Activated naive CD4-positive, alpha-beta T cell treated with Interleukin-2 at 50 U/mL for 16 hours (primary cell): ENCODE results near the gene DOK6.
"Not testable (repeated sequence)": the region's sequence is repeated elsewhere in the genome, so short reads cannot be mapped to it uniquely, and the experiment has no call there.

Experiments
- DNase-seq: peaks from one replicate; pipeline ENCODE4 v3.0.0-alpha.2; 2020

DOK6 gene

GRCh38 chr18:69834980-69835379, 434.3 kb downstream of the DOK6 start:
- not testable (repeated sequence) for DNase-seq

GRCh38 chr18:69838003-69838402, 437.3 kb downstream of the DOK6 start:
- DNase-seq, result no peak

- DNase-seq, result no peak
Measured at GRCh38 chr18:69838620-69839411, 438.1 kb downstream of the DOK6 start.

- DNase-seq, result no peak
Measured at GRCh38 chr18:69839497-69839896, 438.8 kb downstream of the DOK6 start.

- no peak for DNase-seq
Measured at GRCh38 chr18:69840001-69840400, 439.3 kb downstream of the DOK6 start.

GRCh38 chr18:69840445-69840844, 439.8 kb downstream of the DOK6 start:
- no peak for DNase-seq

GRCh38 chr18:69841117-69841516, 440.4 kb downstream of the DOK6 start:
- DNase-seq, result no peak

- DNase-seq, result no peak
Measured at GRCh38 chr18:69843015-69843414, 442.3 kb downstream of the DOK6 start.

GRCh38 chr18:69844656-69845055, 444.0 kb downstream of the DOK6 start:
- DNase-seq, result no peak

GRCh38 chr18:69845593-69846506, 445.2 kb downstream of the DOK6 start:
- DNase-seq, result no peak

GRCh38 chr18:69853051-69853450, 452.4 kb downstream of the DOK6 start:
- DNase-seq, result no peak

GRCh38 chr18:69854455-69854854, 453.8 kb downstream of the DOK6 start:
- no peak for DNase-seq

- no peak for DNase-seq
Measured at GRCh38 chr18:69858897-69859296, 458.2 kb downstream of the DOK6 start.

GRCh38 chr18:69864802-69865201, 464.1 kb downstream of the DOK6 start:
- DNase-seq, result not testable (repeated sequence)

GRCh38 chr18:69865776-69866175, 465.1 kb downstream of the DOK6 start:
- DNase-seq, result no peak

GRCh38 chr18:69866212-69866611, 465.5 kb downstream of the DOK6 start:
- no peak for DNase-seq

- no peak for DNase-seq
Measured at GRCh38 chr18:69870736-69871135, 470.0 kb downstream of the DOK6 start.

GRCh38 chr18:69871363-69871762, 470.7 kb downstream of the DOK6 start:
- DNase-seq, result no peak

- DNase-seq, result no peak
Measured at GRCh38 chr18:69872661-69873060, 472.0 kb downstream of the DOK6 start.

GRCh38 chr18:69874058-69874457, 473.4 kb downstream of the DOK6 start:
- no peak for DNase-seq

- no peak for DNase-seq
Measured at GRCh38 chr18:69876490-69876889, 475.8 kb downstream of the DOK6 start.

- DNase-seq, result no peak
Measured at GRCh38 chr18:69878213-69878933, 477.7 kb downstream of the DOK6 start.

- DNase-seq, result not testable (repeated sequence)
Measured at GRCh38 chr18:69879051-69879450, 478.4 kb downstream of the DOK6 start.
